Endodermal cell (in vitro differentiated cells): ENCODE results near the gene CTAG1B. TPM values are rescaled to one million over a fixed set of nuclear protein-coding genes. Genes with fewer than 3 reads are reported as not detected.
"Not testable (repeated sequence)": the region's sequence is repeated elsewhere in the genome, so short reads cannot be mapped to it uniquely, and the experiment has no call there.

Experiments used
- DNase-seq: peaks from one replicate; pipeline ENCODE4 v3.0.0-alpha.2; 2017
- H3K27ac ChIP-seq: 2 replicates; pipeline ENCODE4 v1.5.1; 2013; ENCODE audit warnings: mild to moderate bottlenecking, low read depth, low read length, moderate library complexity
- H3K27me3 ChIP-seq: 2 replicates; pipeline ENCODE4 v1.6.1; 2013; ENCODE audit warnings: mild to moderate bottlenecking, low read length, moderate library complexity; ENCODE audit not compliant: insufficient read depth, control insufficient read depth, poor library complexity, severe bottlenecking
- H3K36me3 ChIP-seq: 2 replicates; pipeline ENCODE4 v1.7.0; 2013; ENCODE audit warnings: mild to moderate bottlenecking, low read length, moderate library complexity; ENCODE audit not compliant: control insufficient read depth, insufficient read depth
- H3K4me1 ChIP-seq: one replicate; pipeline ENCODE4 v1.7.0; 2013; ENCODE audit warnings: low read length; ENCODE audit not compliant: control insufficient read depth, insufficient read depth
- H3K4me3 ChIP-seq: 2 replicates; pipeline ENCODE4 v1.5.1; 2013; ENCODE audit warnings: mild to moderate bottlenecking, low read length, moderate library complexity
- H3K9ac ChIP-seq: 2 replicates; pipeline ENCODE4 v1.6.1; 2013; ENCODE audit warnings: mild to moderate bottlenecking, low read length, moderate library complexity; ENCODE audit not compliant: poor library complexity, severe bottlenecking; ENCODE audit errors: extremely low read depth
- H3K9me3 ChIP-seq: 2 replicates; pipeline ENCODE4 v1.6.1; 2013; ENCODE audit warnings: mild to moderate bottlenecking, low read length, moderate library complexity; ENCODE audit not compliant: control insufficient read depth
- H3K27ac Mint-ChIP-seq: 2 replicates; pipeline ENCODE4 v1.8.0; 2020; ENCODE audit warnings: mixed read lengths
- H3K27me3 Mint-ChIP-seq: 2 replicates; pipeline ENCODE4 v1.8.0; 2021; ENCODE audit warnings: mild to moderate bottlenecking, mixed read lengths; ENCODE audit not compliant: insufficient read depth
- H3K36me3 Mint-ChIP-seq: 2 replicates; pipeline ENCODE4 v1.8.0; 2020; ENCODE audit warnings: low read depth, mixed read lengths
- H3K4me1 Mint-ChIP-seq: 2 replicates; pipeline ENCODE4 v1.8.0; 2020; ENCODE audit warnings: mixed read lengths
- H3K4me3 Mint-ChIP-seq: 2 replicates; pipeline ENCODE4 v1.8.0; 2020; ENCODE audit warnings: mild to moderate bottlenecking, moderate library complexity, mixed read lengths
- H3K9me3 Mint-ChIP-seq: 2 replicates; pipeline ENCODE4 v1.8.0; 2020; ENCODE audit warnings: mild to moderate bottlenecking, mixed read lengths
- WGBS, 2 experiments: methylation state at CpG; one replicate each; pipeline versions ENCODE4 v1.1.5 to v1.1.7; 2013; ENCODE audit warnings: missing lambda C conversion rate in 2 of 2, mixed read lengths in 1 of 2; ENCODE audit not compliant: insufficient coverage in 1 of 2, insufficient read length in 1 of 2; 5-methylcytosine and 5-hydroxymethylcytosine counted together
- total RNA-seq, 2 donors: library from RNA; stranded (reverse); fragmentation: NEBNext Ultra II Directional in 1 of 2; extraction: Animal tissue kit (Norgen Biotek cat#: 25700) in 1 of 2; gene quantifications; 2 replicates in 1 of 2; 3 replicates in 1 of 2; pipeline ENCODE4 v1.2.1, GENCODE V29; 2021
- TF ChIP-seq, protein P1 (sequence below): fragments of 200-600 bp; sonication (generic); conservative IDR thresholded peaks from 2 replicates; pipeline ENCODE4 v1.5.0; 2021; ENCODE audit warnings: antibody characterized with exemption, mild to moderate bottlenecking

The CTAG1B gene
- total RNA-seq, 2 donors from 2014 or later, result not detected

DNA sequence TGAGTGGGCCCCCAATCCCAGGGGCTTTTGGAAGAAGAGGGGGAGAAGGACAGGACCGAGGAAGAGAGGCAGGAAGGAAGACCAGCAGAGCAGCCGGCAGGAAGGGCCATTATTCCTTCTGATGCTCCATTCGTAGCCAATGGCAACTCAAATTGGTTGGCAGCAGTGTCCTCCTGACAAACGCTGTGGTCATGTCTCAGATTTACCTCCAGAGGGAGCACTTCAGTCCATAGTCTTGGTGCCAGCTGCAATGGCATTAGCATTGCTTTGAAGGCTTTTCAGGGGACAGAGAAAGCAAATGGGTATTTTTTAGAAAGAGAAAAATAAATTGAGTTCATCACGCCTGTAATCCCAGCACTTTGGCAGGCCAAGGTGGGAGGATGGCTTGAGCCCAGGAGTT is 9.9 kb upstream of the CTAG1B start:
- not testable (repeated sequence) for H3K4me3 ChIP-seq, H3K9me3 Mint-ChIP-seq, H3K4me1 Mint-ChIP-seq, H3K27me3 ChIP-seq, H3K27ac ChIP-seq, H3K27ac Mint-ChIP-seq, H3K36me3 Mint-ChIP-seq, H3K9ac ChIP-seq, H3K9me3 ChIP-seq, DNase-seq, H3K4me3 Mint-ChIP-seq, H3K36me3 ChIP-seq, H3K4me1 ChIP-seq, H3K27me3 Mint-ChIP-seq
- WGBS, 2 experiments, result no CpG with 5 or more reads among the region's 5 CpGs

DNA sequence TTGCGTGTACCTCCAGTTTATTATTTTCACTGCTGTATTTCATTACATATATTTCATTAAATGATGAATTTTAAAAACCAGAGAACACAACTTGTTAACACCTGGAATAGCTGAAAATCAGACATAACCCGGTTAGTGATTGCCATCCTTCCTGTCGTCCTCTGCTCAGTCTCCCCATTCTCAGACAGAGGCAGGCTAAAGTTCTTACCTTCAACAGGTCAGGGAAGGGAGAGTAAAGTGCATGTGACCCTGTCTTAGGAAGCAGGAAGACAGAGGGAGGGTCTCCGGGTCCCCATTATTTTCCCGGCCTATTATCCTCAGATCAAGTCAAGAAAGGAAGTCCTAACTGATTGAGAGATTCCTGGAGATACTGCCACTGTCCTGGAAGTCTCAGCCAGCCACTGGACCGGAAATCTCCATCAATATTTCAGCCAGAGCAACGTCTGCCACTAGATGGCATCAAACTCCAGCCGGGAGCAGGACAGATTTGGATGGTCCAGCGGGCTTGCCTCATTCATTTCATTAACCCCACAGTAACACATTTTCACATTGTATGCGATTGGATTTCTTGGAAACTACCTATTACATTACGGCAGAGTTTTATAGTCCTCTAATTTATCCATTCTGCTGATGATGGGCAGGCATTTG is 1.8 kb upstream of the CTAG1B start:
- H3K4me3 ChIP-seq, DNase-seq, H3K27me3 Mint-ChIP-seq, H3K4me1 ChIP-seq, H3K27me3 ChIP-seq, H3K4me3 Mint-ChIP-seq, H3K4me1 Mint-ChIP-seq, H3K27ac ChIP-seq, H3K27ac Mint-ChIP-seq, H3K9me3 ChIP-seq, H3K9me3 Mint-ChIP-seq, H3K9ac ChIP-seq, H3K36me3 Mint-ChIP-seq, H3K36me3 ChIP-seq: not testable (repeated sequence)
- TF ChIP-seq, protein P1, sequence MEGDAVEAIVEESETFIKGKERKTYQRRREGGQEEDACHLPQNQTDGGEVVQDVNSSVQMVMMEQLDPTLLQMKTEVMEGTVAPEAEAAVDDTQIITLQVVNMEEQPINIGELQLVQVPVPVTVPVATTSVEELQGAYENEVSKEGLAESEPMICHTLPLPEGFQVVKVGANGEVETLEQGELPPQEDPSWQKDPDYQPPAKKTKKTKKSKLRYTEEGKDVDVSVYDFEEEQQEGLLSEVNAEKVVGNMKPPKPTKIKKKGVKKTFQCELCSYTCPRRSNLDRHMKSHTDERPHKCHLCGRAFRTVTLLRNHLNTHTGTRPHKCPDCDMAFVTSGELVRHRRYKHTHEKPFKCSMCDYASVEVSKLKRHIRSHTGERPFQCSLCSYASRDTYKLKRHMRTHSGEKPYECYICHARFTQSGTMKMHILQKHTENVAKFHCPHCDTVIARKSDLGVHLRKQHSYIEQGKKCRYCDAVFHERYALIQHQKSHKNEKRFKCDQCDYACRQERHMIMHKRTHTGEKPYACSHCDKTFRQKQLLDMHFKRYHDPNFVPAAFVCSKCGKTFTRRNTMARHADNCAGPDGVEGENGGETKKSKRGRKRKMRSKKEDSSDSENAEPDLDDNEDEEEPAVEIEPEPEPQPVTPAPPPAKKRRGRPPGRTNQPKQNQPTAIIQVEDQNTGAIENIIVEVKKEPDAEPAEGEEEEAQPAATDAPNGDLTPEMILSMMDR, result peak; percentile 10
- WGBS, 2 experiments, result 70% methylated on average over 2 of the region's 11 CpGs; no CpG with 5 or more reads in 1 of the 2 experiments

DNA sequence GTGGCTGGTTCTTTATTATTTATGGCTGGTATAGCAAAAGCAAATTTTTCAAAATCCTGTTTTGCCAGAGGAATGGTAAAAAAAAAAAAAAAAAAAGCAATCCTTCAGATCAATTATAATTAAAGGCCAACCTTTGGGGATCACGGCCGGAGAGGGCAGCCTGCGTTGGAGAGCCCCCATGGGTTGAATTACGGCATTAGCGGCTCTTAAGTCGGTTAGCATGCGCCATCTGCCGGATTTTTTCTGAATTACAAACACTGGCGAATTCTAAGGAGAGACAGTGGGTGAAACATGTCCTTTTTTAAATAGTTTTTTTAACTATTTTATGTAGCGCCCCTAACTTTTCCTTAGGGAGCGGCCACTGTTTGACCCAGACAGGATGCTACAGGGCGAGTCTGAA is 5.5 kb downstream of the CTAG1B start:
- H3K9ac ChIP-seq, H3K36me3 ChIP-seq, DNase-seq, H3K4me3 ChIP-seq, H3K9me3 ChIP-seq, H3K27ac Mint-ChIP-seq, H3K4me3 Mint-ChIP-seq, H3K4me1 Mint-ChIP-seq, H3K36me3 Mint-ChIP-seq, H3K4me1 ChIP-seq, H3K27me3 ChIP-seq, H3K27me3 Mint-ChIP-seq, H3K27ac ChIP-seq: not testable (repeated sequence)
- no CpG with 5 or more reads among the region's 12 CpGs for WGBS, 2 experiments
- H3K9me3 Mint-ChIP-seq, result peaks cover 31% of the 10 kb centered on the region

DNA sequence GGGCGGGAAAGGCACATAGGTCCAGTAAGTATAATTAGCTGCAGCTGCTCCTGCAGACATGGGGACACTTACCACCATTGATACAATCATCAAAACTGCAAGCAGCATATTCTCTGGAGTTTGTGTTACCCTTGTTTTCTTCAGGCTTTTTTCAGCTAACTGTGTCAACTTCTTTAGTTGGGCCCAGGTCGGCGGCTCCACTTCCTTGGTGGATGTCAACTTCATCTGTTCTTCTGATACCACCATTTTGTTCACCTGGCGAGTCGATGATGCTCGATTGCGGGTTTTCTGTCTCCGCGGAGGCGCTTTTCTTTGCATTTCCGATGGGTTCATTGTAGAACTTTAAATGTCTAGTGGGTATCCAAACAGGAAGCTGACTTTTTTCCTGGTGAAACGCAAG is 7.9 kb downstream of the CTAG1B start:
- H3K27ac ChIP-seq, H3K9me3 ChIP-seq, H3K4me3 Mint-ChIP-seq, H3K4me1 Mint-ChIP-seq, H3K27me3 ChIP-seq, H3K4me1 ChIP-seq, H3K4me3 ChIP-seq, H3K36me3 Mint-ChIP-seq, H3K36me3 ChIP-seq, H3K27me3 Mint-ChIP-seq, H3K9ac ChIP-seq, DNase-seq, H3K27ac Mint-ChIP-seq: not testable (repeated sequence)
- WGBS, 2 experiments, result 84 to 90% methylated on average over 4 to 6 of the region's 12 CpGs
- H3K9me3 Mint-ChIP-seq, result peaks cover 48% of the 10 kb centered on the region

DNA sequence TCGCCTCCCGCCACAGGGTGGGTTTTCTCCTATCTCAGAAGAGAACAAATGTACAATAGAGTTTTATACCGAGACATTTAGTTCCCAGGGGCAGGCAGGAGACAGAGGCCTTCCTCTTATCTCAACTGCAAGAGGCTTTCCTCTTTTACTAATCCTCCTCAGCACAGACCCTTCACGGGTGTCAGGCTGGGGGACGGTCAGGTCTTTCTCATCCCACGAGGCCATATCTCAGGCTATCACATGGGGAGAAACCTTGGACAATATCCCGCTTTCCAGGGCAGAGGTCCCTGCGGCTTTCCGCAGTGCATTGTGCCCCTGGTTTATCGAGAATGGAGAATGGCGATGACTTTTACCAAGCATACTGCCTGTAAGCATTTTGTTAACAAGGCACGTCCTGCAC is 10.3 kb downstream of the CTAG1B start:
- not testable (repeated sequence) for H3K27ac ChIP-seq, H3K36me3 ChIP-seq, H3K4me1 Mint-ChIP-seq, H3K27ac Mint-ChIP-seq, H3K4me3 Mint-ChIP-seq, H3K9me3 ChIP-seq, H3K27me3 ChIP-seq, H3K9ac ChIP-seq, H3K27me3 Mint-ChIP-seq, H3K4me3 ChIP-seq, DNase-seq, H3K4me1 ChIP-seq, H3K36me3 Mint-ChIP-seq
- 89% methylated on average over 11 of the region's 12 CpGs; no CpG with 5 or more reads in 1 of the 2 experiments for WGBS, 2 experiments
- H3K9me3 Mint-ChIP-seq, result peaks cover 62% of the 10 kb centered on the region

DNA sequence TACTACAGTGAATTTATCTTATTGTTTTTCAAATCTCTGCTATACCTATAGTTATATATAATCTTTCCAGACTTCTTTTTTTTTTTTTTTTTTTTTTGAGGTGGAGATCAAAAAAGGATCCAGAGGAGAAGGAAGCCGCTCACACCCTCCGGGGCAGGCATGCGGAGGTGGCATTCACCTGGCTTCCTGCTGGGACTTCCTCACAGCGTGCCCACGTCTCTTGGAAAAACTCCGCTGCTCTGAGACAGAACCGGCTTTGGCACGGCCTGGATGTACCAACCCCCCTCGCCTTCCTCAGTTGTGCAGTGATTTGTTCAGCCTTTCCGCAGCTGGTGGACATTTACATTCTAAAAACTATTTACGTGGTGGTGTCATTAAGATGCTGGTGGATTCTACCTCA is 11.1 kb downstream of the CTAG1B start:
- H3K4me3 Mint-ChIP-seq, H3K4me1 ChIP-seq, DNase-seq, H3K4me3 ChIP-seq, H3K36me3 ChIP-seq, H3K4me1 Mint-ChIP-seq, H3K27me3 ChIP-seq, H3K9ac ChIP-seq, H3K27ac Mint-ChIP-seq, H3K9me3 ChIP-seq, H3K36me3 Mint-ChIP-seq, H3K27ac ChIP-seq, H3K27me3 Mint-ChIP-seq: not testable (repeated sequence)
- peaks cover 69% of the 10 kb centered on the region for H3K9me3 Mint-ChIP-seq
- WGBS, 2 experiments, result 90 to 100% methylated on average over 2 to 8 of the region's 11 CpGs
